Measurements from ENCODE around the gene BRINP3.

Gene BRINP3

DNA sequence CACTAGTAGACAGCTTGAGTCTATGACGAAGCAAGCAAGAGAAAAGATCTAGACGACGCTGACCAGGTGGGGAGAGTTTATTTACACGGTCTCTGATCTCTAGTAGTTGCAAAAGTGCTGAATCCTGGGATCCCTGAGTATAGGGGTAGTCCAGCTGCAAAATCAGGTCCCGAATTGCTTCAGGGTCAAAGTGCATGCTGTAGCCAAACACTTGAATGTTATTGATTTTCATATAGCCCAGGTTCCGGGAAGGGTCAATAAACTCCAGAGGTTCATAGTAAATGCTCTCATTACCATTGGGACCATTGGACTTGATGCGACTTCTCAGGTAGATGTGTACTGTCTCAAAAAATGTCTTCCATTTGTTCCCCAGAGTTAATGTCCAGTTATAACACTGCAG, 379.6 kb downstream of the BRINP3 start:
- no peak for DNase-seq

DNA sequence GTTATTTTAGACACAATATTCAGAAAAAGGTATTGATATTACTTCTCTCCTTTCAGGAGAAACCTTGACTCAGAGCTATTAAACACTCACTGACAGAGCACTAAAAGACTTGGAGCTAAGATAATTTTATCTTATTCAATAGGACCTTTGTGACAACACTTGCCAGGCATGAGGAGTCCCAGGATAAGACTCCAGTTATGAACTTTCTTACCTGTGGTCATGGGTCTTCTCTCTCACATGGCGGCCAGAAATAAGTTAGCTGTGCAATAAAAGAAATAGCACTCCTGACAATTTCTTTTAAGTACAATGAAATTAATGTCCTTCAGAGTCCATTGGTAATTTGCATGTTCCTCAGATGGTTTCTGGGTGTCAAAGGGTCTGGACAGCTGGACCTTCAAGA, 382.1 kb downstream of the BRINP3 start:
- DNase-seq = no peak

DNA sequence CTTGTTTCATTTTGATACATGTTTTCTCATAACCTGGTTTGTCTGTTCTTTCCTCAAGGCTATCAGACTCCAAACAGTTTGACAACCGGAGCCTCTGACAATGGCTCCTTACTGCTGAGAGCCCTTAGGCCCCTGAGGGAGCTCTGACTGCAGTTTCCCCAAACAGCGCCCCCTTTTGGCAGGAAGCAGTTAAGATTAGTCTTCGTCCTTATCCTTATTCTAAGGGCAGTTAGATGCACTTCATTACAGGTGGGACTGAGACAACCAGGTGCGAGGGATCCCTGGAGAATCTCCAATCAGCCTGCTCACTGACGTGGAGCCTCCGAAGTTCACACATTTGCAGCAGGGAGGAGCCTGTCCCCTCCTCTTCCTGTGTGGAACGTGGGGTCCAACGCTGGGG, 393.1 kb downstream of the BRINP3 start:
- no peak for DNase-seq

DNA sequence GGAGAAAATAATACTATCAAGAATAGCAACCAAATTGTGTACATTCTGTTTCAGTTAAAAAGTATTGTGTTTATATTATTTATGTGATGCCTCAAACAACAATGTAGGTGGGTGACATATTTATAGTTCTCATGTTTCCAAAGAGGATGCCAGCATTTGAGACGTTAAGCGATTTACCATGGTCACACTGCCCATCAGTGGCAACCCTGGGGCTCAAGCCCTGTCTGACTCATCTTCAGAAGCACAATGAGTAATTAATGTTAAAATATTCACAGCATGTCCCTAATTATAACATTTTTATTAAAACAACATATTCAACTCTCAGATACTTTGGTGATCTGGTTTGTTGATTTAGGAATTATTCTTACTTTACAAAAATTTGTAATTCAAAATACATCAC, 409.4 kb downstream of the BRINP3 start:
- no peak for DNase-seq

DNA sequence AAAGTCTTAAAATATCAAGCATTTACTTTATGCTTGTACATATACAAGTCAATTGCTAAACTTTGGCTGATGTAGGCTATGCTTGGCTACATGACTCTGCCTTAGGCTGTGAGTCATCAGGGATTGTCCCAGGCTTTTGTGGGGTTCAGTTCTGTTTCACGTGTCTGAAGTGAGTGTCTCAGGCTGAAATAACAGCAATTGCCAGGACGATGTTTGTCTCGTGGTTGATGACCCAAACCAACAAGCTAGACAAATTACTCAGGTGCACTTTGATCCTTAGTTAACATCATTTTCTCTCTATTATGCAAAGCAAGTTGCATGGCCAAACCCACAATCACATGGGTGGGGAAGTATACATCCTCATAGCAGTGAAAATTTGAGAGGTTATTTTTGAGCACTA, 410.1 kb downstream of the BRINP3 start:
- no peak for DNase-seq

DNA sequence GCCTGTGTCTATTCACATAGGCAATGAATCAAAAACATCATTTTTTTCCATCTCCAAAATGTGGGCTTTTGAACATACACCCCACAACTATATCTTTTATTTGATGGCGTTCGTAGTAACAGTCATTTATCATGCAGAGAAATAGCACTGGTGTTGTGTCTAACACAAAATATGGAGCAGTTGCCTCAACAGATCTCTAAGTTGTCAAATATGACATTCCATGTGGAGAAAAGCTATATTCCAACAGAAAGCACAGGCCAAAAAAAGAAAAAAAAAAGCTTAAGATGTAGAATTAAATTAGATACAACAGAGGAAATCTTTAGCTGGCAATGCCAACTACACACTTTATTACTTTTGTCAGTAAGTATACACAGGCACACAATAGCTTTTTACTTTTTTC, 411.7 kb downstream of the BRINP3 start:
- no peak for DNase-seq

DNA sequence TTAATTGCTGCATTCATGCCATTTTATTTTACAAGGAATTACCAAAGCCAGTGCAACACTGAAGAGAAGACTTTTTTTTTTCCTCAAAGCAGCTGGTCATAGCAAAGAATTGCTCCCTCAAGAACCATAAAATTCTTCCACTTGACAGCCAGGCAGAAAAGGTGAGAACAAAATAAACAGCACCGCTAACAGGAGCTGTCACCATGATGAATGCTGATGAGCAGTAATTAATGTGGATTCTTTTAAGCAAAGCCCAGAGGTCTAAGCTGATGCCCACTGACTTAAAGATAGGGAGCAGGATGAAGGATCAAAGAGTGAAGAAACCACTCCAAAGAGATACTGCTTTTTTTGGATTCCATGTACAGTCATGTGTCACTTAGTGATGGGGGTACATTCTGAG, 428.4 kb downstream of the BRINP3 start:
- no peak for DNase-seq
